A549 (cell line): ENCODE measurements around the gene MYO18B. TPM values are rescaled to one million over a fixed set of nuclear protein-coding genes. Genes with fewer than 3 reads are reported as not detected.

Source experiments
- ATAC-seq, 2 experiments: fragments of 200-7000 bp in 1 of 2; fragments of >200 bp in 1 of 2; cut with Nextera tagmentation in 1 of 2; cut with Tn5 transposase in 1 of 2; 3 replicates each; pipeline versions ENCODE4 v1.8.0 to v1.9.1; 2018 to 2020; ENCODE audit warnings: mild to moderate bottlenecking in 1 of 2, moderate library complexity in 1 of 2
- CTCF ChIA-PET: fragments of 300-600 bp; sonication (Branson Sonifier 250); formaldehyde crosslinking; extraction: SDS; loops from one replicate; lab custom pipeline; 2021; ENCODE audit warnings: antibody characterized with exemption, inconsistent platforms; lab: Yijun Ruan, JAX
- POLR2A ChIA-PET: fragments of 350-600 bp; formaldehyde crosslinking; extraction: SDS; loops from one replicate; lab custom pipeline; 2021; ENCODE audit warnings: antibody characterized with exemption, inconsistent platforms; lab: Yijun Ruan, JAX
- DNase-seq, 2 experiments: peaks; one replicate each; pipeline versions ENCODE4 v3.0.0 to v3.0.0-alpha.2; 2011 to 2016; ENCODE audit warnings: low read depth in 1 of 2, low spot score in 1 of 2
- FAIRE-seq: peaks from 2 replicates; lab custom pipeline; 2011; peaks lifted over from hg19 to GRCh38; lab: Jason Lieb, UNC
- H3K27ac ChIP-seq, 2 experiments: fragments of >200 bp; sonication (Bioruptor Twin); formaldehyde crosslinking; 3 replicates each; pipeline ENCODE4 v1.5.1; 2016 to 2017
- H3K4me1 ChIP-seq: fragments of >200 bp; sonication (Bioruptor Twin); formaldehyde crosslinking; 3 replicates; pipeline ENCODE4 v1.6.1; 2016
- H3K4me2 ChIP-seq: fragments of >200 bp; sonication (Bioruptor Twin); formaldehyde crosslinking; 3 replicates; pipeline ENCODE4 v1.6.1; 2016
- H3K4me3 ChIP-seq: fragments of >200 bp; sonication (Bioruptor Twin); formaldehyde crosslinking; 3 replicates; pipeline ENCODE4 v1.5.1; 2016
- H3K9me3 ChIP-seq: fragments of >200 bp; sonication (Bioruptor Twin); formaldehyde crosslinking; 3 replicates; pipeline ENCODE4 v1.6.1; 2016
- CBX2 ChIP-seq: fragments of 200-600 bp; sonication (generic); IDR thresholded peaks from 2 replicates; pipeline ENCODE4 v1.6.1; 2016; ENCODE audit warnings: low read depth, mild to moderate bottlenecking, borderline replicate concordance
- CHD2 ChIP-seq: fragments of 150-350 bp; IDR thresholded peaks from 2 replicates; pipeline ENCODE4 v1.6.1; 2014; ENCODE audit warnings: low read length; ENCODE audit not compliant: partially characterized antibody
- EHMT2 ChIP-seq: fragments of 200-600 bp; sonication (generic); IDR thresholded peaks from 2 replicates; pipeline ENCODE4 v1.6.1; 2016; ENCODE audit warnings: antibody characterized with exemption, low read depth, mild to moderate bottlenecking, moderate library complexity
- FOSL2 ChIP-seq, 2 experiments: fragments of 450-650 bp in 1 of 2; fragments of >200 bp in 1 of 2; sonication (Bioruptor Twin) in 1 of 2; formaldehyde crosslinking; IDR thresholded peaks; 2 replicates each; pipeline versions ENCODE4 v1.5.0 to v1.6.1; 2016 to 2020; ENCODE audit warnings: mild to moderate bottlenecking in 1 of 2, moderate library complexity in 1 of 2
- FOXS1 ChIP-seq: fragments of 250-450 bp; sonication (Bioruptor Pico); IDR thresholded peaks from 2 replicates; pipeline ENCODE4 v1.5.0; 2020; ENCODE audit warnings: mild to moderate bottlenecking, moderate library complexity
- GATA3 ChIP-seq: IDR thresholded peaks from 2 replicates; pipeline ENCODE4 v1.6.1; 2012; ENCODE audit warnings: borderline replicate concordance
- HOXB13 ChIP-seq: fragments of 250-450 bp; sonication (Bioruptor Pico); IDR thresholded peaks from 2 replicates; pipeline ENCODE4 v1.5.0; 2020; ENCODE audit warnings: low read depth, mild to moderate bottlenecking, moderate library complexity
- KDM5A ChIP-seq: fragments of 200-600 bp; sonication (generic); IDR thresholded peaks from 2 replicates; pipeline ENCODE4 v1.6.1; 2016; ENCODE audit warnings: antibody characterized with exemption, mild to moderate bottlenecking
- MAZ ChIP-seq: fragments of 150-350 bp; IDR thresholded peaks from 2 replicates; pipeline ENCODE4 v1.6.1; 2014; ENCODE audit warnings: antibody characterized with exemption, low read depth, low read length, borderline replicate concordance
- MYC ChIP-seq: IDR thresholded peaks from 2 replicates; pipeline ENCODE4 v1.6.1; 2012; ENCODE audit warnings: mild to moderate bottlenecking, inconsistent platforms, low read length, improper control_type of control experiment, borderline replicate concordance
- NPAS2 ChIP-seq: fragments of 250-450 bp; sonication (Bioruptor Pico); IDR thresholded peaks from 2 replicates; pipeline ENCODE4 v1.8.0; 2022; ENCODE audit warnings: mild to moderate bottlenecking, moderate library complexity, borderline replicate concordance
- PHF8 ChIP-seq: fragments of 200-600 bp; sonication (generic); IDR thresholded peaks from 2 replicates; pipeline ENCODE4 v1.6.1; 2016; ENCODE audit warnings: low read depth, mild to moderate bottlenecking, antibody characterized with exemption, moderate library complexity, borderline replicate concordance
- POLR2A ChIP-seq: IDR thresholded peaks from 2 replicates; pipeline ENCODE4 v1.6.1; 2012; ENCODE audit warnings: mild to moderate bottlenecking, low read length
- POLR2AphosphoS2 ChIP-seq: conservative IDR thresholded peaks from 2 replicates; pipeline ENCODE4 v1.6.1; 2012; ENCODE audit warnings: low read length, improper control_type of control experiment, inconsistent platforms
- RFX5 ChIP-seq: fragments of 450-650 bp; IDR thresholded peaks from 2 replicates; pipeline ENCODE4 v1.7.1; 2014; ENCODE audit warnings: antibody characterized with exemption, mild to moderate bottlenecking, moderate library complexity
- TFCP2L1 ChIP-seq: fragments of 250-450 bp; sonication (Bioruptor Pico); IDR thresholded peaks from 2 replicates; pipeline ENCODE4 v1.5.0; 2021; ENCODE audit warnings: mild to moderate bottlenecking
- TP53 ChIP-seq: fragments of 250-450 bp; sonication (Bioruptor Pico); IDR thresholded peaks from 2 replicates; pipeline ENCODE4 v1.5.0; 2021; ENCODE audit warnings: mild to moderate bottlenecking, moderate library complexity
- WGBS: methylation state at CpG from one replicate; pipeline ENCODE4 v1.1.6; 2017; ENCODE audit errors: missing lambda C conversion rate; 5-methylcytosine and 5-hydroxymethylcytosine counted together
- polyA minus RNA-seq: library from RNA; depleted of rRNA, polyadenylated mRNA; stranded (reverse); fragments of >200 nt; gene quantifications from 2 replicates; pipeline ENCODE4 v1.2.3, GENCODE V29; 2011; rRNA and poly(A)+ RNA removed
- polyA plus RNA-seq, 4 experiments: library from polyadenylated mRNA; depleted of rRNA in 3 of 4; stranded (reverse); fragments of >200 nt; fragmentation: RNase III in 1 of 4; extraction: RNeasy Plus Mini Kit Qiagen cat#74134 plus additional on column Dnase treatment in 1 of 4; gene quantifications; 2 replicates in 3 of 4; 3 replicates in 1 of 4; pipeline ENCODE4 v1.2.3, GENCODE V29; 2011 to 2017
- TF ChIP-seq, protein P1 (sequence below): fragments of 250-450 bp; sonication (Bioruptor Pico); IDR thresholded peaks from 2 replicates; pipeline ENCODE4 v1.5.0; 2020; ENCODE audit warnings: low read depth, mild to moderate bottlenecking, moderate library complexity
- TF ChIP-seq, protein P2 (sequence below): IDR thresholded peaks from 2 replicates; pipeline ENCODE4 v1.6.1; 2012

The MYO18B gene, protein sequence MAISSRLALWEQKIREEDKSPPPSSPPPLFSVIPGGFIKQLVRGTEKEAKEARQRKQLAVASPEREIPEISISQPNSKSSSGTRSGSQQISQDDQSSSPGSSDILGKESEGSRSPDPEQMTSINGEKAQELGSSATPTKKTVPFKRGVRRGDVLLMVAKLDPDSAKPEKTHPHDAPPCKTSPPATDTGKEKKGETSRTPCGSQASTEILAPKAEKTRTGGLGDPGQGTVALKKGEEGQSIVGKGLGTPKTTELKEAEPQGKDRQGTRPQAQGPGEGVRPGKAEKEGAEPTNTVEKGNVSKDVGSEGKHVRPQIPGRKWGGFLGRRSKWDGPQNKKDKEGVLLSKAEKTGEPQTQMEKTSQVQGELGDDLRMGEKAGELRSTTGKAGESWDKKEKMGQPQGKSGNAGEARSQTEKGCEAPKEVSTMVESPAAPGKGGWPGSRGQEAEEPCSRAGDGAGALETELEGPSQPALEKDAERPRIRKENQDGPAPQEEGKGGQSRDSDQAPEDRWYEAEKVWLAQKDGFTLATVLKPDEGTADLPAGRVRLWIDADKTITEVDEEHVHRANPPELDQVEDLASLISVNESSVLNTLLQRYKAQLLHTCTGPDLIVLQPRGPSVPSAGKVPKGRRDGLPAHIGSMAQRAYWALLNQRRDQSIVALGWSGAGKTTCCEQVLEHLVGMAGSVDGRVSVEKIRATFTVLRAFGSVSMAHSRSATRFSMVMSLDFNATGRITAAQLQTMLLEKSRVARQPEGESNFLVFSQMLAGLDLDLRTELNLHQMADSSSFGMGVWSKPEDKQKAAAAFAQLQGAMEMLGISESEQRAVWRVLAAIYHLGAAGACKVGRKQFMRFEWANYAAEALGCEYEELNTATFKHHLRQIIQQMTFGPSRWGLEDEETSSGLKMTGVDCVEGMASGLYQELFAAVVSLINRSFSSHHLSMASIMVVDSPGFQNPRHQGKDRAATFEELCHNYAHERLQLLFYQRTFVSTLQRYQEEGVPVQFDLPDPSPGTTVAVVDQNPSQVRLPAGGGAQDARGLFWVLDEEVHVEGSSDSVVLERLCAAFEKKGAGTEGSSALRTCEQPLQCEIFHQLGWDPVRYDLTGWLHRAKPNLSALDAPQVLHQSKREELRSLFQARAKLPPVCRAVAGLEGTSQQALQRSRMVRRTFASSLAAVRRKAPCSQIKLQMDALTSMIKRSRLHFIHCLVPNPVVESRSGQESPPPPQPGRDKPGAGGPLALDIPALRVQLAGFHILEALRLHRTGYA (N-terminal part only)
- polyA plus RNA-seq (2011; rRNA removed) = 0.01 TPM in 2 replicates
- under 0.01 TPM in 1 of 2 replicates, not detected in the other for polyA plus RNA-seq (2012; cell fraction: cytosol; rRNA removed)
- 0.01 and 0.11 TPM in 2 replicates for polyA plus RNA-seq (2012; cell fraction: nucleus; rRNA removed)
- polyA plus RNA-seq (2017; fragmentation: RNase III; extraction: RNeasy Plus Mini Kit Qiagen cat#74134 plus additional on column Dnase treatment) = 0.01 to 0.05 TPM in 2 of 3 replicates, not detected in the other
- 0.04 and 0.05 TPM in 2 replicates for polyA minus RNA-seq

DNA sequence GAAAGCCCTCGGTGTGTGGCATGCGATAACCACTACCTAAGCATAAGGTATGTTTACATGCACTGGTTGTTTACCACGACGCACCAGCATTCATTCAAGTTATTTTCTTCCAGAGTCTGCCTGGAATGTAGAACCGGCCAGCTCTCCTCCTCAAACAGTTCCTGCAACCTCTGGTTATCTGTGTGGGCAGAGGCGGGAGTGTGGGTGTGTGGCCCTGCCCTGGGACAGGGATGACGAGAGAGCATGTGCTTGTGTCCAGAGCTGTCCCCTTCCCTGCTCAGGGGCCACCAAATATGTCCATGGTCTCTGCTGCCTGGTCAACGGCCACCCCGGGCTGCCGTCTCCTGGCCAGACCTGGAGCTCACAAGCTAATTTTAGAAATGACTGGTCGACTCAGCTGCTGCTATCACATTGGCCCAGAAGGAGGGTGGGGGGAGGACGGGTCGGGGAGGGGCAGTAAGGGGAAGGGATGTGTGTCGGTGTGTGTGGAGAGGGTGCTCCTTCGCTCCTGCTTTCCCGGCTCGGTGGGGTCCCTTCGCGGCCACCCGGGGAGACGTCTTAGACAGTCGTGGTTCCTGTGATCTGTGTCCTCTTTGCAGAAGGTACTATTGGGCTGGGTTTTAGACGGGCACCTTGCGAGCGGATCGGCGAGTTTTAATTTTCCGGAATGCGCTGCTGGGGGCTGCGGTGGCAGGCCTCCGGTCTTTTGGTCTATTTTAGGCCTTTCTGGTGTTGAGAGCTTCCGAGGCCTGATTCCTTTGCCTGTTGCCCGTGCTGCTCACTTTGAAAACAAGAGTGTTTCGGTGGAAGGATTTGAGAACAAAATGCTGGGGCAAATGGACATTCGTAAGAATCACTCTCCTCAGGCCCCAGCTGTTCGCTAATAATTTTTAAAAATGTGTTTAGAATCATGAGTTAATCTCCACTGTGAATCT lies at the start of gene MYO18B:
Gene MYO18B (plus strand): TSS at position 497 of the 935 bp plus-strand sequence. CDS start 18,905 bp downstream, outside the sequence.
- CTCF ChIA-PET = interaction anchor here (0.6 to 2.4 kb wide), 2 partner anchors 27 to 31 kb away, joined by 3 to 7 read pairs; no protein-coding TSS in a partner anchor
- no peak for ATAC-seq
- H3K9me3 ChIP-seq = no peaks in the 10 kb centered on the region
- no peak for FAIRE-seq
- no peak within 1 kb of the TSS for H3K4me3 ChIP-seq
- DNase-seq = no peak
- H3K4me2 ChIP-seq = no peak within 1 kb of the TSS
- WGBS = 86% methylated on average over 28 of the region's 36 CpGs
- H3K4me1 ChIP-seq = peaks cover 19% of the 10 kb centered on the region
- TF ChIP-seq EHMT2 (no peak), TFCP2L1 (CRISPR knock-in tag) (no peak), TP53 (no peak), FOXS1 (CRISPR knock-in tag) (no peak)
- TF ChIP-seq, protein P1, sequence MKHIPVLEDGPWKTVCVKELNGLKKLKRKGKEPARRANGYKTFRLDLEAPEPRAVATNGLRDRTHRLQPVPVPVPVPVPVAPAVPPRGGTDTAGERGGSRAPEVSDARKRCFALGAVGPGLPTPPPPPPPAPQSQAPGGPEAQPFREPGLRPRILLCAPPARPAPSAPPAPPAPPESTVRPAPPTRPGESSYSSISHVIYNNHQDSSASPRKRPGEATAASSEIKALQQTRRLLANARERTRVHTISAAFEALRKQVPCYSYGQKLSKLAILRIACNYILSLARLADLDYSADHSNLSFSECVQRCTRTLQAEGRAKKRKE (CRISPR knock-in tag) = no peak
- no peak within 1 kb of the TSS for H3K27ac ChIP-seq
- POLR2A ChIA-PET = interaction anchor here (0.6 kb wide), 1 partner anchor 95 kb away, joined by 3 read pairs; no protein-coding TSS in a partner anchor

DNA sequence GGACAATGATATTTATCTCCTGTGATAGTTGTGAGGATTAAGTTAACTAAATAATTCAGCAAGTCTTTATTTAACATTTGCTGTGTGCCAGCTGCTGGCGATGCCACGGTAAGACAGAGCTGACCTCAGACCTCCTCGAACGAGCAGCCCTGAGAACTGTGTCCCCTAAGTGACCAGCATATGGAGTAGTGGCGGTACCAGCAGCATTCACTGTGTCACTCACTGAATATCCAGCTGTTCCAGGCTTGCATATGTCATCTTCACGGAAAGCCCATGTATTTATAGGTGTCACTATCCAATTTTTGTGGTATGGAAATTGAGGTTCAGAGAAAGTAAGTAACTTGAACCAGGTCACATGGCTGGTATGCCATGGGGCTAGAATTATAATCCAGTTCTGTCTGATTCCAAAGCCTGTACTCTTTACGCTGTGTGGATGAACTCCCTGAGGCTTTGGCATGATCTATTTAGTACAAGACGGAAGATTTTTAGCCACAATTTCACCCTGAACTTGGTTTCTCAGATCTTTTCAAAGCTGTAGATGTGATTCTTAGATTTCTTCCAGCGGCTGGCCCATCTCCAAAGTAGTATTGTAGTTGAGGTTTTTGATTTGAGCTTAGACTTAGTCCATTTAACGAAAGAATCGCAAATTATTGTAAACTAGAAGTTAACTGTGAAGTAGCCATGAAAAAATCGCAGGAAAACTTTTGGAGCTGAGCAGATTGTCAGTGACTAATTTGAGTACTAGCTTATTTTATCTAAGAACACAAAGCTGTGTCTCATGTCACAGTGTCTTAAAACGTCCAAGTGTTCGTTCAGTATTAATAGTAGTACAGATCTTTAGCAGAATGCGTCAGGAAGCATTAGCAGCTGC lies 49.4 kb upstream of the MYO18B start:
- no peaks in the 10 kb centered on the region for H3K4me1 ChIP-seq
- H3K9me3 ChIP-seq = no peaks in the 10 kb centered on the region
- ChIA-PET CTCF (interaction anchor here (1.3 to 2.1 kb wide), 2 partner anchors 10 to 230 kb away, joined by 4 read pairs; no protein-coding TSS in a partner anchor), POLR2A (no interaction called here)
- DNase-seq (no peak), FAIRE-seq (no peak), ATAC-seq (no peak)
- TF ChIP-seq NPAS2 (no peak), FOSL2 (IDR thresholded peaks at IDR 0.05) (no peak), FOSL2 (CRISPR knock-in tag; IDR thresholded peaks at IDR 0.05) (no peak), RFX5 (no peak), HOXB13 (CRISPR knock-in tag) (no peak), PHF8 (no peak), TFCP2L1 (CRISPR knock-in tag) (no peak), KDM5A (no peak), POLR2A (no peak), CHD2 (no peak), POLR2AphosphoS2 (no peak), MYC (no peak), CBX2 (no peak), GATA3 (no peak), MAZ (no peak)
- TF ChIP-seq, protein P2, sequence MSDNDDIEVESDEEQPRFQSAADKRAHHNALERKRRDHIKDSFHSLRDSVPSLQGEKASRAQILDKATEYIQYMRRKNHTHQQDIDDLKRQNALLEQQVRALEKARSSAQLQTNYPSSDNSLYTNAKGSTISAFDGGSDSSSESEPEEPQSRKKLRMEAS = no peak
- H3K4me2 ChIP-seq = no peak overlapping the region
- WGBS = 88% methylated on average over 15 of the region's 15 CpGs
- H3K27ac ChIP-seq = no peak overlapping the region
- no peak overlapping the region for H3K4me3 ChIP-seq
